ENCODE data around the gene PFDN4.

PFDN4 gene

GRCh38 chr20:54170026-54170471, 37.8 kb upstream of the PFDN4 start:
- TF ChIP-seq ATF2 (tag by site-specific recombination; IDR thresholded peaks at IDR 0.05; ENCODE audit: low read depth) (no peak), ZNF544 (tag by site-specific recombination; IDR thresholded peaks at IDR 0.05) (no peak), FEZF1 (tag by site-specific recombination; IDR thresholded peaks at IDR 0.05) (no peak), ZNF560 (tag by site-specific recombination; IDR thresholded peaks at IDR 0.05; ENCODE audit: borderline replicate concordance) (no peak), ZBTB7A (tag by site-specific recombination; IDR thresholded peaks at IDR 0.05; ENCODE audit: low read depth) (no peak), ZNF48 (tag by site-specific recombination; IDR thresholded peaks at IDR 0.05) (no peak), PRDM1 (tag by site-specific recombination; IDR thresholded peaks at IDR 0.05) (no peak), ZNF792 (tag by site-specific recombination; IDR thresholded peaks at IDR 0.05) (no peak), ZNF837 (tag by site-specific recombination; IDR thresholded peaks at IDR 0.05) (no peak), ZNF138 (tag by site-specific recombination; IDR thresholded peaks at IDR 0.05; ENCODE audit: borderline replicate concordance) (no peak), ZNF140 (tag by site-specific recombination; IDR thresholded peaks at IDR 0.05) (no peak)
- Histone ChIP-seq H3K36me3 (ENCODE audit: control insufficient read depth in 2 of 2, insufficient read depth in 1 of 2, low read length in 2 of 2) (no peaks in the 10 kb centered on the region), H3K27ac (ENCODE audit: extremely low read depth, low read depth, low read length) (no peak overlapping the region), H3K4me3 (ENCODE audit: low read depth, low read length) (no peak overlapping the region), H3K4me1 (ENCODE audit: control insufficient read depth, insufficient read depth, low read length) (peaks cover 17% of the 10 kb centered on the region), H3K9me3 (ENCODE audit: control insufficient read depth, insufficient read depth, low read depth, low read length) (no peaks in the 10 kb centered on the region)
- POLR2A ChIA-PET: no interaction called here
- CTCF ChIA-PET: interaction anchor here (1.0 to 2.2 kb wide), 4 partner anchors 15 to 73 kb away, joined by 4 to 7 read pairs (median 5); no protein-coding TSS in a partner anchor

- TF ChIP-seq ZNF664 (tag by site-specific recombination; IDR thresholded peaks at IDR 0.05) (peak; percentile 67), ZNF596 (tag by site-specific recombination; IDR thresholded peaks at IDR 0.05) (no peak), ZNF580 (tag by site-specific recombination; IDR thresholded peaks at IDR 0.05) (peak; percentile 45; the same call in 1 of the 2 replicates)
- no peak overlapping the region for H3K27ac ChIP-seq (ENCODE audit: extremely low read depth, low read depth, low read length)
- no peaks in the 10 kb centered on the region for H3K9me3 ChIP-seq (ENCODE audit: control insufficient read depth, insufficient read depth, low read depth, low read length)
- peaks cover 17% of the 10 kb centered on the region for H3K4me1 ChIP-seq (ENCODE audit: control insufficient read depth, insufficient read depth, low read length)
- H3K4me3 ChIP-seq (ENCODE audit: low read depth, low read length): no peak overlapping the region
- ChIA-PET POLR2A (no interaction called here), CTCF (interaction anchor here (1.5 to 2.2 kb wide), 2 partner anchors 68 to 74 kb away, joined by 4 to 5 read pairs; no protein-coding TSS in a partner anchor)
- no peaks in the 10 kb centered on the region for H3K36me3 ChIP-seq (ENCODE audit: control insufficient read depth in 2 of 2, insufficient read depth in 1 of 2, low read length in 2 of 2)
Measured at GRCh38 chr20:54170963-54171362, 36.9 kb upstream of the PFDN4 start.

- Histone ChIP-seq H3K9me3 (ENCODE audit: control insufficient read depth, insufficient read depth, low read depth, low read length) (no peaks in the 10 kb centered on the region), H3K27ac (ENCODE audit: extremely low read depth, low read depth, low read length) (no peak overlapping the region; the same call in 1 of the 2 replicates), H3K4me3 (ENCODE audit: low read depth, low read length) (no peak overlapping the region), H3K36me3 (ENCODE audit: control insufficient read depth in 2 of 2, insufficient read depth in 1 of 2, low read length in 2 of 2) (no peaks in the 10 kb centered on the region), H3K4me1 (ENCODE audit: control insufficient read depth, insufficient read depth, low read length) (peaks cover 17% of the 10 kb centered on the region)
- POLR2A ChIA-PET: interaction anchor here (0.7 kb wide), 1 partner anchor 24 kb away, joined by 3 read pairs; no protein-coding TSS in a partner anchor
- CTCF ChIA-PET: interaction anchor here (0.6 kb wide), 1 partner anchor 69 kb away, joined by 3 read pairs; no protein-coding TSS in a partner anchor
- TF ChIP-seq ZSCAN5A (tag by site-specific recombination; IDR thresholded peaks at IDR 0.05) (no peak), ZNF48 (tag by site-specific recombination; IDR thresholded peaks at IDR 0.05) (no peak), ZNF610 (tag by site-specific recombination; IDR thresholded peaks at IDR 0.05; ENCODE audit: borderline replicate concordance) (no peak), GLIS2 (tag by site-specific recombination; IDR thresholded peaks at IDR 0.05) (no peak), PRDM10 (tag by site-specific recombination; IDR thresholded peaks at IDR 0.05) (peak; percentile 69), ZBTB17 (tag by site-specific recombination; IDR thresholded peaks at IDR 0.05) (no peak), ZNF600 (tag by site-specific recombination; IDR thresholded peaks at IDR 0.05) (0 out of 2 replicates have a peak, but pooled peaks have one; percentile 57), MZF1 (tag by site-specific recombination; IDR thresholded peaks at IDR 0.05; ENCODE audit: borderline replicate concordance) (no peak), ZNF776 (tag by site-specific recombination; IDR thresholded peaks at IDR 0.05; ENCODE audit: borderline replicate concordance) (no peak), ZBTB1 (tag by site-specific recombination; IDR thresholded peaks at IDR 0.05) (no peak), ZNF701 (tag by site-specific recombination; IDR thresholded peaks at IDR 0.05) (no peak)
Measured at GRCh38 chr20:54172532-54172855, 35.4 kb upstream of the PFDN4 start.

All from HEK293 (cell line).